ENCODE results near the gene SLC66A1.

The SLC66A1 gene

DNA sequence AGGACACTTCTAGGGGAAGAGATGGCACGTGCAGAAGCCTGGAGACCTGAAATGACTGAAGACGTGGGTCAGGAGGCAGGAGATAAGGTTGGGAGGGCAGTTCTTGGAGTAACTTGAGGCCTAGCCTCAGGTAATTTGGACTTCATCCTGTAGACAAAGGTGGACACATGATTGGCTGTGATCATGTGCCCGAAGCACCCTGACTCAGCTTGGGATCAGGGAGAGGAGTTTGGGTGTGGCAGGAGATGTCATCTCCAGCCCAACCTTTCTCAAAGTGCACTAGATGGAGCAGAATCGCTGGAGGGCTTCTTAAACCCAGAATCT lies 1.5 kb downstream of the SLC66A1 start:
- H3K79me2 ChIP-seq (ENCODE audit: insufficient read depth, low read depth) = no peaks in the 10 kb centered on the region
- no peak overlapping the region for H3K4me2 ChIP-seq
- TF ChIP-seq, protein P1, sequence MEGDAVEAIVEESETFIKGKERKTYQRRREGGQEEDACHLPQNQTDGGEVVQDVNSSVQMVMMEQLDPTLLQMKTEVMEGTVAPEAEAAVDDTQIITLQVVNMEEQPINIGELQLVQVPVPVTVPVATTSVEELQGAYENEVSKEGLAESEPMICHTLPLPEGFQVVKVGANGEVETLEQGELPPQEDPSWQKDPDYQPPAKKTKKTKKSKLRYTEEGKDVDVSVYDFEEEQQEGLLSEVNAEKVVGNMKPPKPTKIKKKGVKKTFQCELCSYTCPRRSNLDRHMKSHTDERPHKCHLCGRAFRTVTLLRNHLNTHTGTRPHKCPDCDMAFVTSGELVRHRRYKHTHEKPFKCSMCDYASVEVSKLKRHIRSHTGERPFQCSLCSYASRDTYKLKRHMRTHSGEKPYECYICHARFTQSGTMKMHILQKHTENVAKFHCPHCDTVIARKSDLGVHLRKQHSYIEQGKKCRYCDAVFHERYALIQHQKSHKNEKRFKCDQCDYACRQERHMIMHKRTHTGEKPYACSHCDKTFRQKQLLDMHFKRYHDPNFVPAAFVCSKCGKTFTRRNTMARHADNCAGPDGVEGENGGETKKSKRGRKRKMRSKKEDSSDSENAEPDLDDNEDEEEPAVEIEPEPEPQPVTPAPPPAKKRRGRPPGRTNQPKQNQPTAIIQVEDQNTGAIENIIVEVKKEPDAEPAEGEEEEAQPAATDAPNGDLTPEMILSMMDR (conservative IDR thresholded peaks at IDR 0.05; ENCODE audit: low read depth, low read length) = no peak
- no peak overlapping the region for H2AFZ ChIP-seq (ENCODE audit: low read depth)
- H3K27me3 ChIP-seq (ENCODE audit: insufficient read depth, low read depth) = no peaks in the 10 kb centered on the region
- H3K9ac ChIP-seq = no peak overlapping the region
- H3K27ac ChIP-seq = no peak overlapping the region
- H4K20me1 ChIP-seq (ENCODE audit: insufficient read depth) = no peaks in the 10 kb centered on the region
- peaks cover 16% of the 10 kb centered on the region for H3K4me1 ChIP-seq (ENCODE audit: low read depth, poor library complexity, severe bottlenecking)
- H3K4me3 ChIP-seq (IDR thresholded peaks at IDR 0.05; ENCODE audit: insufficient read depth, low read depth, low read length) = no peak overlapping the region
- H3K36me3 ChIP-seq (ENCODE audit: insufficient read depth) = no peaks in the 10 kb centered on the region

DNA sequence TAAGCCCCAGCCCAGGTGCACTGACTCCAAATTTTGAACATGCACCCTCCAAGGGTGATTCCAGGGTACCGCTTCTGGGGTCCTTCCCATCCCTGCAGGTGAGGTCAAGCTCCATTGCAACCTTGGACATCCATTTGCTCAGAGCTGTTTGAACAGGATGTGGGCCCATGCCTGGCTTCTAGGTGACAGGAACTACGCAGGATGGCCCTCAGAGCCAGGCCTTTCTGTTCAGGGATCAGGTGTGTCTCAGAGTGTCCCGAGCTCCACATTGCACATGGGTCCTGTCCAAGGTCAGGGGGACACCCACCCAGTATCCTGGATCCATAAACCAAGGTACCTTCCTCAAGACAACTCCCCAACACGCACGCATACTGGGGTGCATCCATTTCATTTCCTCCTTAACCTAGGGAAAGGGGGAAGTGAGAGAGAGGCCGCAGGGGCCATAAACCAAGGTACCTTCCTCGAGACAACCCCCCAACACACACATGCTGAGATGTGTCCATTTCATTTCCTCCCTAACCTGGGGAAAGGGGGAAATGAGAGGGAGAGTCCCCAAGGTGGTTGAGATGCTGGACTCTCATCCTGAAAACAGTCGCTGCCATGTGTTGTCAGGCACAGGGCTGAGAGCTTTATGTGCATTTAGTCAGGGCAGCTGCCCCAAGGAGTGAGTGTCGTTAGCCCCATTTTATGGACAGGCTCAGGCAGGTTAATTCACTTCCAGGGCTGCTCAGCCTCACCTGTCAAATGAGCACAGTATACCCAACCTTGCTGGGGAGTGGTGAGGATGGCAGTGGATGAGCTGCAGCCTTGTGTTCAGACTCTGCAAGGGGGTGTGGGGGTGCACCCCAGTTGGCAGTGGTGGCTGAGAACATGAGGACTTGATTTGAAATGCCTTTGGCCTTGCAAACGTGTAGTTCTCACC lies 2.1 kb downstream of the SLC66A1 start:
- H3K4me2 ChIP-seq = no peak overlapping the region
- H3K27ac ChIP-seq = no peak overlapping the region
- TF ChIP-seq, protein P1 (conservative IDR thresholded peaks at IDR 0.05; ENCODE audit: low read depth, low read length) = no peak
- H3K27me3 ChIP-seq (ENCODE audit: insufficient read depth, low read depth) = no peaks in the 10 kb centered on the region
- no peak overlapping the region for H3K4me3 ChIP-seq (IDR thresholded peaks at IDR 0.05; ENCODE audit: insufficient read depth, low read depth, low read length)
- no peaks in the 10 kb centered on the region for H3K79me2 ChIP-seq (ENCODE audit: insufficient read depth, low read depth)
- no peak overlapping the region for H3K9ac ChIP-seq
- H4K20me1 ChIP-seq (ENCODE audit: insufficient read depth) = no peaks in the 10 kb centered on the region
- H3K36me3 ChIP-seq (ENCODE audit: insufficient read depth) = no peaks in the 10 kb centered on the region
- no peak overlapping the region for H2AFZ ChIP-seq (ENCODE audit: low read depth)
- peaks cover 16% of the 10 kb centered on the region for H3K4me1 ChIP-seq (ENCODE audit: low read depth, poor library complexity, severe bottlenecking)

DNA sequence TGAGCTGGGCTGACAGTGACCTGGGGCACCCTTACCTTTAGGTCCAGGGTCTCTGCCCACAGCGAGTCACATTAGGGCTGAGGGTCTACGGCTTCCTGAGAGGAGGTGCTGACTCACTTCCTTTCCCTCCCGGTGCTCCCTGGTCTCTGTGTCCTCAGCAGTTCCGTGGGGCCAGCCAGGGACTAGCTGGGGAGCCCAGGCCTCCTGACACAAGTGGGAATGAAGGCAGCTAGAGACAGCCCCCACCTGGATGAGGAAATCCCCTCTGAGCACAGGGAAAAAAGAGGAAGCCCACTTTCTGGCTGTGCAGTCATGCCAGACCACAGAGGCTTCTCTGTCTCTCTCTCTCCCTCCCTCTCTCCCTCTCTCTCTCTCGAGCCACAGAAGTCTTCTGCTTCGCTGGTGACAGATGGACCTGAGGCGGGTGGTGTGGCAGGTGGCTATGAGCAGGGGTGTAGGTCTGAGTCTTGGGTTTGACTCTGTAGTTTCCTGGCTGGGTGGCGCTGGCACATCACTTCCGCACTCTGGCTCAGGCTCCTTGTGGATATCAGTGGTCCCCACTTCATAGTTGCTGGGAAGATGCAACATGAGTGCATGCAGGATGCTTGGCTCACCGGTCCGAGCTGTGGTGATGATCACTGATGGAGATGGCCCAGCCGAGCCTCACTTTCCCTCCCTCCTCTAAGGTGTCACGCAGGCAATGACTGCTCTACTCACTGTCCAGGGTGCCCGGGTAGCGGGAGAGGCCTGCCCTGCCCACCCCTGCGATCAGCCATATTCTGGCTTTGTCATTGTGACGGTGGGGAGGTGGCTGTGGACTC lies 3.5 kb downstream of the SLC66A1 start:
- no peaks in the 10 kb centered on the region for H3K79me2 ChIP-seq (ENCODE audit: insufficient read depth, low read depth)
- H3K9ac ChIP-seq = no peak overlapping the region
- no peak overlapping the region for H2AFZ ChIP-seq (ENCODE audit: low read depth)
- H3K4me3 ChIP-seq (IDR thresholded peaks at IDR 0.05; ENCODE audit: insufficient read depth, low read depth, low read length) = no peak overlapping the region
- TF ChIP-seq, protein P1 (conservative IDR thresholded peaks at IDR 0.05; ENCODE audit: low read depth, low read length) = no peak
- H3K27ac ChIP-seq = no peak overlapping the region
- no peaks in the 10 kb centered on the region for H4K20me1 ChIP-seq (ENCODE audit: insufficient read depth)
- H3K4me2 ChIP-seq = no peak overlapping the region
- no peaks in the 10 kb centered on the region for H3K36me3 ChIP-seq (ENCODE audit: insufficient read depth)
- H3K4me1 ChIP-seq (ENCODE audit: low read depth, poor library complexity, severe bottlenecking) = peaks cover 14% of the 10 kb centered on the region
- no peaks in the 10 kb centered on the region for H3K27me3 ChIP-seq (ENCODE audit: insufficient read depth, low read depth)

DNA sequence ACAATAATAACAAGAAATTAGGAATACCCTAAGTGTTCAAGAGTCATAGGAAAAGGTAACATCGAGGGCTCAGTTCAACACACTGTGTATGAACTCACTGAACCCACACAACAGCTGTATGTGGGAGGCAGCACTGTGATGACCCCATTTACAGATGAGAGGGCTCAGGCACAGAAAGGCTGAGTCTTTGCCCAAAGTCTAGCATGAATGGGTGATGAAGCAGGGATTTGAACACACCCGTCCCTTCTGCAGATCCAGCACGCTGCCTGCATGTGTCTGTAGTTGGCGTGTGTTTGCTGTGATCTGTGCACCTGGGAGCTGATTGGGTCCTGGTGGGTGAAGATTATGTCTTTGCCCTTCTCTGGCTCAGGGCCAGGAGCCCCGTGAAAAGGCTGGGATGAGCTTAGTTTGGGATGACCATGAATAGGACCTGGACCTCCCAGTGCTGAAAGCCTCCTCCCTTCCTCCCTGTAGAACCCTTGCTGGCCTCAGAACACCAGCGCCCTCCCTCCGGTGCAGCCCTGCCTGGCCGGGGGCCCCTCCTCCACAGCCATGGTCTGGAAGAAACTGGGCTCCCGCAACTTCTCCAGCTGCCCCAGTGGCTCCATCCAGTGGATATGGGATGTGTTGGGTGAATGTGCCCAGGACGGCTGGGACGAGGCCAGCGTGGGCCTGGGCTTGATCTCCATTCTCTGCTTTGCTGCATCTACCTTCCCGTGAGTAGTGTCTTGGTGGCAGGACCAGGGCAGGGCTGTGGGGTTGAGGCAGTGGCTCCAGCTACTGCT lies 5.2 kb downstream of the SLC66A1 start:
- H3K4me3 ChIP-seq (IDR thresholded peaks at IDR 0.05; ENCODE audit: insufficient read depth, low read depth, low read length) = no peak overlapping the region

More for the DNA sequence above, 5.2 kb downstream of the SLC66A1 start:
- no peaks in the 10 kb centered on the region for H3K36me3 ChIP-seq (ENCODE audit: insufficient read depth)
- peaks cover 7% of the 10 kb centered on the region for H3K4me1 ChIP-seq (ENCODE audit: low read depth, poor library complexity, severe bottlenecking)
- no peak overlapping the region for H2AFZ ChIP-seq (ENCODE audit: low read depth)
- H3K4me2 ChIP-seq = no peak overlapping the region
- H3K79me2 ChIP-seq (ENCODE audit: insufficient read depth, low read depth) = no peaks in the 10 kb centered on the region
- TF ChIP-seq, protein P1 (conservative IDR thresholded peaks at IDR 0.05; ENCODE audit: low read depth, low read length) = no peak
- no peak overlapping the region for H3K9ac ChIP-seq
- no peaks in the 10 kb centered on the region for H4K20me1 ChIP-seq (ENCODE audit: insufficient read depth)
- H3K27me3 ChIP-seq (ENCODE audit: insufficient read depth, low read depth) = no peaks in the 10 kb centered on the region
- H3K27ac ChIP-seq = no peak overlapping the region

All from KMS-11 (cell line).